WTC11 (cell line): ENCODE results near the gene PPP6R1.

Experiments
- AR ChIP-seq: fragments of 250-450 bp; sonication (Bioruptor Pico); IDR thresholded peaks from 2 replicates; pipeline ENCODE4 v1.9.0; 2021; ENCODE audit warnings: mild to moderate bottlenecking
- CTCF ChIP-seq: fragments of 200-600 bp; IDR thresholded peaks from 2 replicates; pipeline ENCODE4 v1.8.0; 2022; ENCODE audit warnings: antibody characterized with exemption
- ELF4 ChIP-seq: sonication (generic); formaldehyde crosslinking; IDR thresholded peaks from 2 replicates; pipeline ENCODE4 v1.8.1; 2022; ENCODE audit warnings: low read depth, mild to moderate bottlenecking, moderate library complexity, missing genetic modification reagents

GRCh38 chr19:55181740-55182139, 77.1 kb downstream of the PPP6R1 start:
- TF ChIP-seq ELF4 (no peak), AR (CRISPR knock-in tag) (no peak), CTCF (no peak)
